Measurements from ENCODE around the gene FITM1.

The FITM1 gene

DNA sequence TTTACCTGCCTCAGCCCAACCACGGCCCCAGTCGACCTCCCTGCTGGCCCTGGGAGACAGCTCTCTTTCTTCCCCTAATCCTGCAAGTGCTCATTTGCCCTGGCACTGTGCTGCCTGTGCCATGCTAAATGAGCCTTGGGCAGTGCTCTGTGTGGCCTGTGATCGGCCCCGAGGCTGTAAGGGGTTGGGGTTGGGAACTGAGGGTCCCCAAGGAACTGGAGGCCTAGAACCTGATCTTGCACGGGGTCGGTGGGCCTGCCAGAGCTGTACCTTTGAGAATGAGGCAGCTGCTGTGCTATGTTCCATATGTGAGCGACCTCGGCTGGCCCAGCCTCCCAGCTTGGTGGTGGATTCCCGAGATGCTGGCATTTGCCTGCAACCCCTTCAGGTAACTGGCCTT, 19.6 kb downstream of the FITM1 start:
- TF ChIP-seq CTCF (IDR thresholded peaks at IDR 0.05; ENCODE audit: borderline replicate concordance, control extremely low read depth, extremely low read depth, insufficient read depth, missing control alignments): no peak
- in situ Hi-C loops (cut with MboI; ENCODE audit: low sequenced_read_pairs, unreplicated experiment): no loop called here
- DNase-seq (ENCODE audit: low spot score): no peak

- in situ Hi-C loops (cut with MboI; ENCODE audit: low sequenced_read_pairs, unreplicated experiment): no loop called here
These were observed 20.1 kb downstream of the FITM1 start for GRCh38 chr14:24150567-24150966.

DNA sequence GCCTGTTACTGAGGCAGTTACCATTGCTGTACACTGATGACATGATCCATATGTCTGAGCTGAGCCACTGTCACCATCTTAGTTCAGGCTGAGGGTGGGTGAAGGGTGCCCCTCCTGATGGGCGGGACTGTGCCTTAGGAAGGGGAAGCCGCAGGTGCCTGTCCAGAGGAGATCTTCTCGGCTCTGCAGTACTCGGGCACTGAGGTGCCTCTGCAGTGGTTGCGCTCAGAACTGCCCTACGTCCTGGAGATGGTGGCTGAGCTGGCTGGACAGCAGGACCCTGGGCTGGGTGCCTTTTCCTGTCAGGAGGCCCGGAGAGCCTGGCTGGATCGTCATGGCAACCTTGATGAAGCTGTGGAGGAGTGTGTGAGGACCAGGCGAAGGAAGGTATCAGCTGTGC, 20.5 kb downstream of the FITM1 start:
- in situ Hi-C loops (cut with MboI; ENCODE audit: low sequenced_read_pairs, unreplicated experiment): no loop called here

More at GRCh38 chr14:24150567-24150966, 20.1 kb downstream of the FITM1 start:
- DNase-seq (ENCODE audit: low spot score): no peak
- no peak for TF ChIP-seq CTCF (IDR thresholded peaks at IDR 0.05; ENCODE audit: borderline replicate concordance, control extremely low read depth, extremely low read depth, insufficient read depth, missing control alignments)

DNA sequence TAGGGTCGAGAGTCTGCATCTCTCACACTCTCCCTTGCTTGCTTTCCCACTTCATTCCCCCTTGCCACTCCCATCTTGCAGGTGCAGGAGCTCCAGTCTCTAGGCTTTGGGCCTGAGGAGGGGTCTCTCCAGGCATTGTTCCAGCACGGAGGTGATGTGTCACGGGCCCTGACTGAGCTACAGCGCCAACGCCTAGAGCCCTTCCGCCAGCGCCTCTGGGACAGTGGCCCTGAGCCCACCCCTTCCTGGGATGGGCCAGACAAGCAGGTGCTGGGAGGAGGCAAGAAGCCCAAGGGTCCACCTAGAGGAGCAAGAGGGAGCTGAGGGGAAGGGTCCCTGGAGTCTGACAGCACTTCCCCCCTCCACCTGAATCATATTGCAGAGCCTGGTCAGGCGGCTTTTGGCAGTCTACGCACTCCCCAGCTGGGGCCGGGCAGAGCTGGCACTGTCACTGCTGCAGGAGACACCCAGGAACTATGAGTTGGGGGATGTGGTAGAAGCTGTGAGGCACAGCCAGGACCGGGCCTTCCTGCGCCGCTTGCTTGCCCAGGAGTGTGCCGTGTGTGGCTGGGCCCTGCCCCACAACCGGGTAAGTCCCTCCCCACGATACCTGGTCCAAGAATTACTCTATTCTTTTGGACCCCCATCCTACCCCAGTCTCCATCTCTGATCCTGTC, 21.1 kb downstream of the FITM1 start:
- in situ Hi-C loops (cut with MboI; ENCODE audit: low sequenced_read_pairs, unreplicated experiment): no loop called here
- no peak for TF ChIP-seq CTCF (IDR thresholded peaks at IDR 0.05; ENCODE audit: borderline replicate concordance, control extremely low read depth, extremely low read depth, insufficient read depth, missing control alignments)
- no peak for DNase-seq (ENCODE audit: low spot score)

More for the DNA sequence above, 20.5 kb downstream of the FITM1 start:
- TF ChIP-seq CTCF (IDR thresholded peaks at IDR 0.05; ENCODE audit: borderline replicate concordance, control extremely low read depth, extremely low read depth, insufficient read depth, missing control alignments): no peak
- DNase-seq (ENCODE audit: low spot score): no peak

GRCh38 chr14:24155100-24155499, 24.6 kb downstream of the FITM1 start:
- no peak for TF ChIP-seq CTCF (IDR thresholded peaks at IDR 0.05; ENCODE audit: borderline replicate concordance, control extremely low read depth, extremely low read depth, insufficient read depth, missing control alignments)
- no peak for DNase-seq (ENCODE audit: low spot score)
- in situ Hi-C loops (cut with MboI; ENCODE audit: low sequenced_read_pairs, unreplicated experiment): no loop called here

- in situ Hi-C loops (cut with MboI; ENCODE audit: low sequenced_read_pairs, unreplicated experiment): no loop called here
- no peak for DNase-seq (ENCODE audit: low spot score)
These were observed 26.4 kb downstream of the FITM1 start for GRCh38 chr14:24156840-24157239.

More at GRCh38 chr14:24156840-24157239, 26.4 kb downstream of the FITM1 start:
- no peak for TF ChIP-seq CTCF (IDR thresholded peaks at IDR 0.05; ENCODE audit: borderline replicate concordance, control extremely low read depth, extremely low read depth, insufficient read depth, missing control alignments)
